Neutrophil (primary cell): ENCODE results near the gene SDE2.

Source experiments
- H3K27ac ChIP-seq: fragments of 200-600 bp; sonication (generic); 2 replicates; pipeline ENCODE4 v1.5.1; 2016; ENCODE audit warnings: mild to moderate bottlenecking, moderate library complexity
- H3K27me3 ChIP-seq: fragments of 200-600 bp; sonication (generic); 2 replicates; pipeline ENCODE4 v1.6.0; 2016; ENCODE audit warnings: mild to moderate bottlenecking
- H3K36me3 ChIP-seq: fragments of 200-600 bp; sonication (generic); 2 replicates; pipeline ENCODE4 v1.5.1; 2017
- H3K4me1 ChIP-seq, 2 experiments: fragments of 200-600 bp in 1 of 2; sonication (generic) in 1 of 2; 1 replicate in 1 of 2; 2 replicates in 1 of 2; pipeline versions ENCODE4 v1.5.1 to v1.6.1; 2013 to 2016; ENCODE audit warnings: low read depth in 1 of 2, low read length in 1 of 2, mild to moderate bottlenecking in 1 of 2, moderate library complexity in 1 of 2; ENCODE audit not compliant: control insufficient read depth in 1 of 2, insufficient read depth in 1 of 2
- H3K4me3 ChIP-seq, 2 experiments: fragments of 200-600 bp in 1 of 2; sonication (generic) in 1 of 2; 1 replicate in 1 of 2; 2 replicates in 1 of 2; pipeline ENCODE4 v1.5.1; 2013 to 2016; ENCODE audit warnings: low read depth in 1 of 2, low read length in 1 of 2, mild to moderate bottlenecking in 1 of 2, moderate library complexity in 1 of 2
- H3K9me3 ChIP-seq: fragments of 200-600 bp; sonication (generic); 2 replicates; pipeline ENCODE4 v1.5.1; 2016
- CTCF ChIP-seq: fragments of 200-600 bp; sonication (generic); IDR thresholded peaks from 2 replicates; pipeline ENCODE4 v1.5.1; 2016; ENCODE audit warnings: antibody characterized with exemption

The SDE2 gene

GRCh38 chr1:225995919-225996864, 3.0 kb downstream of the SDE2 start:
- Histone ChIP-seq H3K36me3 (peaks cover 22% of the 10 kb centered on the region), H3K27ac (no peak overlapping the region), H3K4me3 (no peak overlapping the region), H3K9me3 (no peaks in the 10 kb centered on the region), H3K27me3 (no peaks in the 10 kb centered on the region), H3K4me1 (peaks cover 32 to 36% of the 10 kb centered on the region in 2 experiments)
- no peak for TF ChIP-seq CTCF

- TF ChIP-seq CTCF: no peak
- no peaks in the 10 kb centered on the region for H3K27me3 ChIP-seq
- H3K27ac ChIP-seq: peak overlapping the region; percentile 6
- peaks cover 2 to 7% of the 10 kb centered on the region in 2 experiments for H3K4me1 ChIP-seq
- no peaks in the 10 kb centered on the region for H3K9me3 ChIP-seq
- no peak overlapping the region for H3K4me3 ChIP-seq
- peaks cover 35% of the 10 kb centered on the region for H3K36me3 ChIP-seq
These were observed 8.3 kb downstream of the SDE2 start for GRCh38 chr1:225990705-225991464.

GRCh38 chr1:225987491-225988316, 11.4 kb downstream of the SDE2 start:
- Histone ChIP-seq H3K36me3 (peaks cover 55% of the 10 kb centered on the region), H3K4me1 (peaks cover 2 to 7% of the 10 kb centered on the region in 2 experiments), H3K4me3 (no peak overlapping the region), H3K9me3 (no peaks in the 10 kb centered on the region), H3K27me3 (no peaks in the 10 kb centered on the region), H3K27ac (peak overlapping the region; percentile 35)
- peak; percentile 74 for TF ChIP-seq CTCF

- no peak overlapping the region for H3K4me3 ChIP-seq
- TF ChIP-seq CTCF: no peak
- H3K27me3 ChIP-seq: no peaks in the 10 kb centered on the region
- H3K4me1 ChIP-seq: peaks cover 0 to 8% of the 10 kb centered on the region in 2 experiments
- peaks cover 33% of the 10 kb centered on the region for H3K36me3 ChIP-seq
- no peaks in the 10 kb centered on the region for H3K9me3 ChIP-seq
- H3K27ac ChIP-seq: no peak overlapping the region
These were observed 17.4 kb downstream of the SDE2 start for GRCh38 chr1:225981714-225982113.
